ENCODE measurements around the gene RNPEP. TPM values are rescaled to one million over a fixed set of nuclear protein-coding genes. Genes with fewer than 3 reads are reported as not detected.

Gene RNPEP
- polyA plus RNA-seq, 3 donors = 108 to 153 (median 127) TPM

DNA sequence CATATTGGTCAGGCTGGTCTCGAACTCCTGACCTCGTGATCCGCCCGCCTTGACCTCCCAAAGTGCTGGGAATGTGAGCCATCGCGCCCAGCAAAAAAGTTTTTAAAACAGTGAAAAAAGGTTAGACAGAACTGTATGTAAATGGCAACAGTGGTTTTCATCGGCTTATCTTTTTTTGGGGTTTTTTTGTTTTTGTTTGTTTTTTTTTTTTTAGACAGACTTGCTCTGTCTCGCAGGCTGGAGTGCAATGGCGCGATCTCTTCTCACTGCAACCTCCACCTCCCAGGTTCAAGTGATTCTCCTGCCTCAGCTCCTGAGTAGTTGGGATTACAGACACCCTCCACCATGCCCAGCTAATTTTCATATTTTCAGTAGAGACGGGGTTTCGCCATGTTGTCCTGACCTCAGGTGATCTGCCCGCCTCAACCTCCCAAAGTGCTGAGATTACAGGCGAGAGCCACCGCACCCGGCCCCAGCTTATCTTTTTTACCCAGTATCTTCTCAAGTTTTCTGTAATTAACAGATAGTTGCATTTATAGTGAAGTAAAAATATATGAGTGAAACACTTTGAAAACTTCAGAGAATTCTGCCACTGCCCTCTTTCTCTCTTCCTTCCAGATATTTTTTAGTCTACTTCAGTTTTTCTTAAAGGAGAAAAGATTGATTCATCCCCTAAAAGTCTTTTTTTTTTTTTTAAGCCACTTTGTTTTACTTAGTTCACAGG lies 14.1 kb upstream of the RNPEP start:
- 96% methylated on average over 9 of the region's 16 CpGs for WGBS (ENCODE audit: insufficient coverage)
- peaks cover 59 to 74% of the 10 kb centered on the region in 2 donors for H3K36me3 ChIP-seq (replicated peaks in 1 of 2; ENCODE audit: control insufficient read depth in 1 of 2, insufficient read depth in 2 of 2, low read length in 2 of 2)
- H3K9ac ChIP-seq (ENCODE audit: insufficient read depth, low read length, poor library complexity, severe bottlenecking) = no peak overlapping the region
- H3K27ac ChIP-seq (ENCODE audit: low read depth in 1 of 2, low read length in 2 of 2) = no peak overlapping the region
- Mint-ChIP-seq H3K36me3 (peaks cover 60 to 74% of the 10 kb centered on the region in 2 donors), H3K9me3 (peaks cover 0 to 2% (median 0%) of the 10 kb centered on the region in 7 donors), H3K27ac (peak overlapping the region in 1 of 7 donors; percentile 15), H3K27me3 (ENCODE audit: low read depth in 3 of 3) (peaks cover 0 to 1% (median 0%) of the 10 kb centered on the region in 3 donors), H3K4me1 (peaks cover 1% of the 10 kb centered on the region), H3K4me3 (no peak overlapping the region)
- no peaks in the 10 kb centered on the region for H3K4me1 ChIP-seq (ENCODE audit: control insufficient read depth in 1 of 2, insufficient read depth in 2 of 2, low read length in 2 of 2)
- no peak overlapping the region for H2AFZ ChIP-seq (ENCODE audit: insufficient read depth, low read depth, low read length, poor library complexity, severe bottlenecking)
- DNase-seq = no peak
- no peaks in the 10 kb centered on the region for H3K79me2 ChIP-seq (ENCODE audit: insufficient read depth, low read length)
- H3K9me3 ChIP-seq (replicated peaks in 1 of 2; ENCODE audit: control insufficient read depth in 1 of 2, insufficient read depth in 1 of 2, low read length in 2 of 2) = no peaks in the 10 kb centered on the region
- H3K4me3 ChIP-seq (replicated peaks in 1 of 3; ENCODE audit: low read depth in 2 of 3, low read length in 3 of 3) = no peak overlapping the region
- no peaks in the 10 kb centered on the region for H3K27me3 ChIP-seq (ENCODE audit: control insufficient read depth in 2 of 2, insufficient read depth in 2 of 2, low read length in 2 of 2)
- H4K20me1 ChIP-seq (ENCODE audit: insufficient read depth, low read length) = no peaks in the 10 kb centered on the region
- intact Hi-C loops (cut with micrococcal nuclease) = no loop called here
- no peak overlapping the region for H3K4me2 ChIP-seq (replicated peaks; ENCODE audit: extremely low read depth, low read length, poor library complexity, severe bottlenecking)
- TF ChIP-seq, protein P1, sequence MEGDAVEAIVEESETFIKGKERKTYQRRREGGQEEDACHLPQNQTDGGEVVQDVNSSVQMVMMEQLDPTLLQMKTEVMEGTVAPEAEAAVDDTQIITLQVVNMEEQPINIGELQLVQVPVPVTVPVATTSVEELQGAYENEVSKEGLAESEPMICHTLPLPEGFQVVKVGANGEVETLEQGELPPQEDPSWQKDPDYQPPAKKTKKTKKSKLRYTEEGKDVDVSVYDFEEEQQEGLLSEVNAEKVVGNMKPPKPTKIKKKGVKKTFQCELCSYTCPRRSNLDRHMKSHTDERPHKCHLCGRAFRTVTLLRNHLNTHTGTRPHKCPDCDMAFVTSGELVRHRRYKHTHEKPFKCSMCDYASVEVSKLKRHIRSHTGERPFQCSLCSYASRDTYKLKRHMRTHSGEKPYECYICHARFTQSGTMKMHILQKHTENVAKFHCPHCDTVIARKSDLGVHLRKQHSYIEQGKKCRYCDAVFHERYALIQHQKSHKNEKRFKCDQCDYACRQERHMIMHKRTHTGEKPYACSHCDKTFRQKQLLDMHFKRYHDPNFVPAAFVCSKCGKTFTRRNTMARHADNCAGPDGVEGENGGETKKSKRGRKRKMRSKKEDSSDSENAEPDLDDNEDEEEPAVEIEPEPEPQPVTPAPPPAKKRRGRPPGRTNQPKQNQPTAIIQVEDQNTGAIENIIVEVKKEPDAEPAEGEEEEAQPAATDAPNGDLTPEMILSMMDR (IDR thresholded peaks at IDR 0.05) = no peak

DNA sequence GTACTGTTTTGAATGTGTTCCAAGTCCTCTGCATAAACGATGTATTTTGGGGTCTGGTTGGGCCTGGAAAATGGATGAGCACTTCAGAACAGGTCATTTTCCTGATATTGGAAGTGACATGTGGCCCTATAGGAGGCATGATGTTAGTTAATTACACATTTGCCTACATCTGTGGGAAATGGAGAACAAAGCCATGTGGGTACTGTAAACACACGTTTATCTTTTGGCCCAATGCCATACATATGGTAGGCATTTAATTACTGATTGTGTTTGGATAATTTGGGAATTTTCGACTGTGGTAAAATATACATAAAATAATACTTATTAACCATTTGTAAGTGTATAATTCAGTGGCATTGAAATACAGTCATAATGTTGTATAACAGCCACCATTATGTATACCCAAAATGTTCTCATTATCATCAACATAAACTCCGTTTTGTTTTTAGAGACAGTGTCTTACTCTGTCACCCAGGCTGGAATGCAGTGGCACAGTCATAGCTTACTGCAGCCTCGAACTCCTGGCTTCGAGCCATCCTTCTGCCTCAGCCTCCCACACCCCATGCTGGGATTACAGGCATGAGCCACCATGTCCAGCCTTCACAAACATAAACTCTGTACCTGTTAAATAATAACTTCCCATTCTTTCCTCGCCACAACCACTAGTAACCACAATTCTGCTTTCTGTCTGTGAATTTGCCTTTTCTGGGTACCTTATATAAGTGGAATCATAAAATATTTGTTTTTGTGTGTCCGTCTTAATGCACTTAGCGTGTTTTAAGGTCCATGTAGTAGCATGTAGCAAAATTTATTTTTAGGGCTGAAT lies 11.9 kb upstream of the RNPEP start:
- no peaks in the 10 kb centered on the region for H3K79me2 ChIP-seq (ENCODE audit: insufficient read depth, low read length)
- TF ChIP-seq, protein P1 (IDR thresholded peaks at IDR 0.05) = no peak
- no peak overlapping the region for H2AFZ ChIP-seq (ENCODE audit: insufficient read depth, low read depth, low read length, poor library complexity, severe bottlenecking)
- Mint-ChIP-seq H3K9me3 (peaks cover 0 to 2% (median 0%) of the 10 kb centered on the region in 7 donors), H3K27ac (no peak overlapping the region), H3K36me3 (peaks cover 44 to 55% of the 10 kb centered on the region in 2 donors), H3K4me1 (peaks cover 1% of the 10 kb centered on the region), H3K4me3 (no peak overlapping the region), H3K27me3 (ENCODE audit: low read depth in 3 of 3) (peaks cover 4 to 9% (median 8%) of the 10 kb centered on the region in 3 donors)
- H3K9me3 ChIP-seq (replicated peaks in 1 of 2; ENCODE audit: control insufficient read depth in 1 of 2, insufficient read depth in 1 of 2, low read length in 2 of 2) = no peaks in the 10 kb centered on the region
- no peaks in the 10 kb centered on the region for H3K4me1 ChIP-seq (ENCODE audit: control insufficient read depth in 1 of 2, insufficient read depth in 2 of 2, low read length in 2 of 2)
- no peak overlapping the region for H3K4me3 ChIP-seq (replicated peaks in 1 of 3; ENCODE audit: low read depth in 2 of 3, low read length in 3 of 3)
- no peak overlapping the region for H3K27ac ChIP-seq (ENCODE audit: low read depth in 1 of 2, low read length in 2 of 2)
- H3K4me2 ChIP-seq (replicated peaks; ENCODE audit: extremely low read depth, low read length, poor library complexity, severe bottlenecking) = no peak overlapping the region
- H3K36me3 ChIP-seq (replicated peaks in 1 of 2; ENCODE audit: control insufficient read depth in 1 of 2, insufficient read depth in 2 of 2, low read length in 2 of 2) = peaks cover 44 to 52% of the 10 kb centered on the region in 2 donors
- H4K20me1 ChIP-seq (ENCODE audit: insufficient read depth, low read length) = no peaks in the 10 kb centered on the region
- 96% methylated on average over 4 of the region's 9 CpGs for WGBS (ENCODE audit: insufficient coverage)
- intact Hi-C loops (cut with micrococcal nuclease) = loop anchor here (5.0 kb wide), 2 partner anchors 73 to 93 kb away; no protein-coding TSS in a partner anchor
- no peaks in the 10 kb centered on the region for H3K27me3 ChIP-seq (ENCODE audit: control insufficient read depth in 2 of 2, insufficient read depth in 2 of 2, low read length in 2 of 2)
- no peak overlapping the region for H3K9ac ChIP-seq (ENCODE audit: insufficient read depth, low read length, poor library complexity, severe bottlenecking)
- no peak for DNase-seq

All from CD14-positive monocyte (primary cell).